ENCODE measurements around the gene TPRG1. TPM values are rescaled to one million over a fixed set of nuclear protein-coding genes. Genes with fewer than 3 reads are reported as not detected.

TPRG1 gene, protein sequence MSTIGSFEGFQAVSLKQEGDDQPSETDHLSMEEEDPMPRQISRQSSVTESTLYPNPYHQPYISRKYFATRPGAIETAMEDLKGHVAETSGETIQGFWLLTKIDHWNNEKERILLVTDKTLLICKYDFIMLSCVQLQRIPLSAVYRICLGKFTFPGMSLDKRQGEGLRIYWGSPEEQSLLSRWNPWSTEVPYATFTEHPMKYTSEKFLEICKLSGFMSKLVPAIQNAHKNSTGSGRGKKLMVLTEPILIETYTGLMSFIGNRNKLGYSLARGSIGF
- total RNA-seq (2021; fragmentation: NEBNext Ultra II Directional; extraction: Animal tissue kit (Norgen Biotek cat#: 25700)): 0.27 and 0.37 TPM in 2 replicates
- polyA plus RNA-seq (2011; rRNA removed): 0.11 and 0.47 TPM in 2 replicates
- polyA plus RNA-seq (2011; cell fraction: cytosol; rRNA removed): 0.30 TPM
- 0.11 TPM for polyA plus RNA-seq (2011; cell fraction: nucleus; rRNA removed)
- 0.45 to 0.57 TPM (median 0.56 TPM) in 3 of 4 replicates, not detected in the other for polyA plus RNA-seq (2012, experiment 1 of 2)
- not detected for polyA plus RNA-seq (2012, experiment 2 of 2)
- polyA plus RNA-seq (2013, experiment 1 of 2): 0.28 TPM
- polyA plus RNA-seq (2013, experiment 2 of 2): 0.22 TPM
- polyA minus RNA-seq (2011; rRNA and poly(A)+ RNA removed): 1.0 and 1.6 TPM in 2 replicates
- polyA minus RNA-seq (2011; cell fraction: cytosol; rRNA and poly(A)+ RNA removed): not detected
- polyA minus RNA-seq (2011; cell fraction: nucleus; rRNA and poly(A)+ RNA removed): 8.0 TPM
- long read RNA-seq, experiment 1, partial matches to known transcripts: 0 of 1 reads
- long read RNA-seq, experiment 1, other reads (novel, unspliced or antisense): 1 of 1 reads
- long read RNA-seq, experiment 2: 0 reads

DNA sequence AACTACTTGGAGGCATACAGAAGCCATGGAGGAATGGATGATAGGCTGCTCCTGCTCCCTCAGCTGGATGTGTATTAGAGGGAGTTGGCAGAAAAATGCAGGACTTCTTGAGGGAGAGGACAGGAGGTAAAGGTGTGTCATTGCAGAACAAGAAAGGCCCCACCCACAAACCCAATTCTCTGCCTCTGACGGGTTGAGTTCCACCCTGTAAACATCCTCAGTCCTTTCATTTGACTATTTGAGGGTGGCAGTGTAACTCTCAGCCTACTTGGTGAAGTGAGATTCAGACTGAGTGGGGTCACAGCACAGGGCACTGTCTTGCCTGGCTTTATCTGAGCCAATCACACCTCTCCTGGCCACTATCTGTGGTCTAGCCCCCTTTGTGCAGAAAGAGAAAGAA lies at the start of gene TPRG1:
Gene TPRG1, plus strand, starts transcription at position 265 of the 400 bp plus-strand sequence. CDS start 35,414 bp downstream, outside the sequence.
- Histone ChIP-seq H3K4me2 (ENCODE audit: insufficient read depth in 1 of 2, low read depth in 2 of 2, low read length in 2 of 2) (no peak within 1 kb of the TSS), H4K8ac (ENCODE audit: extremely low read depth, insufficient read depth, low read length) (no peak within 1 kb of the TSS), H3K79me2 (ENCODE audit: control insufficient read depth in 1 of 2, insufficient read depth in 2 of 2, low read length in 2 of 2) (no peaks in the 10 kb centered on the region), H3K23ac (ENCODE audit: insufficient read length) (no peak within 1 kb of the TSS), H3K36me3 (ENCODE audit: control insufficient read depth in 2 of 4, insufficient read depth in 4 of 4, low read length in 3 of 4) (no peaks in the 10 kb centered on the region), H3K9ac (replicated peaks in 1 of 4; ENCODE audit: extremely low read depth in 1 of 4, low read depth in 3 of 4, low read length in 3 of 4) (no peak within 1 kb of the TSS), H4K5ac (ENCODE audit: insufficient read length, low read depth, low read length) (no peak within 1 kb of the TSS), H3K14ac (ENCODE audit: insufficient read length) (no peak within 1 kb of the TSS), H3K23me2 (ENCODE audit: low read depth, low read length) (no peaks in the 10 kb centered on the region), H3K79me1 (ENCODE audit: low read depth, low read length) (no peaks in the 10 kb centered on the region), H2AFZ (ENCODE audit: low read length) (no peak within 1 kb of the TSS), H3K4ac (replicated peaks; ENCODE audit: insufficient read length, low read depth, low read length) (no peak within 1 kb of the TSS), H3K27me3 (replicated peaks in 1 of 4; ENCODE audit: control insufficient read depth in 3 of 4, extremely low read depth in 1 of 4, insufficient read depth in 3 of 4, low read length in 3 of 4) (no peaks in the 10 kb centered on the region), H2BK15ac (ENCODE audit: low read length) (no peak within 1 kb of the TSS), H3K56ac (replicated peaks; ENCODE audit: insufficient read length, low read depth, low read length) (no peak within 1 kb of the TSS), H2BK120ac (replicated peaks; ENCODE audit: low read depth, low read length) (no peak within 1 kb of the TSS), H2BK5ac (ENCODE audit: low read depth, low read length) (no peak within 1 kb of the TSS), H4K20me1 (replicated peaks in 1 of 2; ENCODE audit: control insufficient read depth in 1 of 2, insufficient read depth in 2 of 2, low read length in 2 of 2) (peaks cover 0 to 1% of the 10 kb centered on the region in 2 experiments), H3K18ac (ENCODE audit: extremely low read depth, low read length) (no peak within 1 kb of the TSS), H3K4me3 (ENCODE audit: extremely low read depth in 1 of 4, insufficient read depth in 2 of 4, low read depth in 3 of 4, low read length in 4 of 4) (no peak within 1 kb of the TSS), H3K27ac (ENCODE audit: low read depth, low read length) (no peak within 1 kb of the TSS), H2BK12ac (ENCODE audit: low read depth, low read length) (no peak within 1 kb of the TSS), H4K91ac (replicated peaks; ENCODE audit: insufficient read length, low read length) (no peak within 1 kb of the TSS), H2AK5ac (ENCODE audit: low read depth, low read length) (no peak within 1 kb of the TSS), H3K9me3 (ENCODE audit: insufficient read depth in 2 of 2, low read depth in 1 of 2, low read length in 1 of 2) (no peaks in the 10 kb centered on the region), H3K4me1 (replicated peaks in 1 of 4; ENCODE audit: control insufficient read depth in 3 of 4, insufficient read depth in 4 of 4, low read length in 3 of 4) (no peaks in the 10 kb centered on the region), H2BK20ac (ENCODE audit: low read length) (no peak within 1 kb of the TSS)
- DNase-seq (ENCODE audit: low read depth in 1 of 2, low spot score in 2 of 2) (no peak), FAIRE-seq (no peak)
- CTCF ChIA-PET (ENCODE audit: partially characterized antibody): interaction anchor here (0.7 kb wide), 1 partner anchor 15 kb away, joined by 3 read pairs; no protein-coding TSS in a partner anchor
- 67% methylated on average over 1 of the region's 1 CpG; no CpG with 5 or more reads in 1 of the 2 experiments for WGBS, 2 experiments (ENCODE audit: extremely low coverage in 1 of 2, insufficient coverage in 1 of 2, insufficient read length in 1 of 2, insufficient replicate concordance in 2 of 2, low coverage in 1 of 2, low lambda C conversion rate in 2 of 2, missing lambda C conversion rate in 1 of 2)
- TF ChIP-seq POLR2A (IDR thresholded peaks at IDR 0.05; ENCODE audit: control extremely low read depth in 1 of 2, low read depth in 2 of 2, low read length in 2 of 2): no peak
- no peak for TF ChIP-seq EZH2 (IDR thresholded peaks at IDR 0.05; ENCODE audit: low read depth, low read length, severe bottlenecking)
- no peak for TF ChIP-seq SP1 (IDR thresholded peaks at IDR 0.05; ENCODE audit: low read depth, low read length)
- no peak for TF ChIP-seq BRCA1 (IDR thresholded peaks at IDR 0.05; ENCODE audit: low read depth, low read length)
- TF ChIP-seq GABPA (IDR thresholded peaks at IDR 0.05; ENCODE audit: borderline replicate concordance, insufficient read depth, low read length): no peak
- TF ChIP-seq GTF2F1 (IDR thresholded peaks at IDR 0.05; ENCODE audit: borderline replicate concordance, low read depth, low read length): no peak
- no peak for TF ChIP-seq POLR2AphosphoS5 (IDR thresholded peaks at IDR 0.05; ENCODE audit: low read depth, low read length)
- no peak for TF ChIP-seq FOSL1 (IDR thresholded peaks at IDR 0.05; ENCODE audit: insufficient read depth, low read depth, low read length)
- TF ChIP-seq RXRA (IDR thresholded peaks at IDR 0.05; ENCODE audit: insufficient read depth, low read depth, low read length): no peak
- POLR2A ChIA-PET (ENCODE audit: partially characterized antibody): interaction anchor here (0.6 kb wide), 1 partner anchor 62 kb away, joined by 5 read pairs; no protein-coding TSS in a partner anchor

Data from H1 (cell line).